Cortex of kidney (tissue), 1 donor: ENCODE data around the gene FAM131B.

Experiments used
- DNase-seq: peaks from one replicate; lab custom pipeline; 2025; lab: John Stamatoyannopoulos, UW

FAM131B gene

DNA sequence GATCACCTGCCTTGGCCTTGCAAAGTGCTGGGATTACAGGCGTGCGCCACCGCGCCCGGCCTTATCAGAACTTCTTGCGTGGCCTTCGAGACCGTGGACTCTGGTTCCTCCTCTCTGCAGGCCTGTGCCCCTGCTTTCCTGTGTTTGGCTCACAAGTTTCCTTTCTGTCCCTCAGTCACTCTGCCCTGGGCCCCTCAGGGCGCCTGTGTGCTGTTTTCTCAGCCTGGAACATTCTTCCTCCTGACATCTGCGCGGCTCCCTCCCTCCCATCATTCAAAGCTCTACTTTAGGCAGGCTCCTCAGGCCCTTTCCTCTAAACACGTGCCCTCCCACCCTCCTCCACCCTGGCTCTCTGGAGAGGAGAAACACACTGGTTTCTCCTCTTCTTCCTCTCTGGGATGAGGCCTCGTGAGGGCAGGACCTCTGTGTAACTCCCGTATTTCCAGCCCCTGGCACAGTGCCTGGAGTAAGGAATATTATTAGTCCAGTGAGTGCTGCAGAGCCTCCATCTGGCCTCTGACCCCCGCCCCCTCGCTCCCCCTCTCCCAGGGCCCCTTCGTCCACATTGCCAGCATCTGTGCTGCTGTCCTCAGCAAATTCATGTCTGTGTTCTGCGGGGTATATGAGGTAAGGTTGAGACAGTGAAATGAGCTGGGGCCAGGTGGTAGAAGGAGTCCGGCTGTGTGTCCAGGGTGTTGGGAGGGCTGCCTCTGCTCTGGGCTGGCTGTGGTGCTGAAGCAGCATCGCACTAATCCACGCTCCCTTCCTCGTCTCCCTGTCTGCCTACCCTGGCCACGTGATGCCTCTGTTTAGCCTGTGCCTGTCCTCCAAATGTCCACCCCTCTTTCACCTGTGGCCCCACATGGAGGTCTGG is 39.5 kb downstream of the FAM131B start:
- DNase-seq, result no peak

DNA sequence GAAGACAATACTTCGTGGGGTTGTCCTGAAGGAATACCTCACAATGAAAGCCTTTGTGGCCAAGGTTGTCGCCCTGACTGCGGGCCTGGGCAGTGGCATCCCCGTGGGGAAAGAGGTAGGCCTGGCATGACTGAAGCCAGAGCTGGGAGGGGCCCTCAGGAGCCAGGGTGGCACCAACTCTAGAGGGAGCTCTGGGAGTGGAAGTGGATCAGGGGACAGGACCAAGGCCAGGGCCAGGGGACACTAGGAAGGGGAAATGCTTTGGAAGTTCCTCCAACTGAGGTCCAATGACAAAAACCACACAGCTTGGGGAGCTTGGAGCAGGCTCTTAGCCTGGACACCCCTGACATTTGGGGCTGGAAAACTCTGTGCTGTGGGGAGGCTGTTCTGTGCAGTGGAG is 40.8 kb downstream of the FAM131B start:
- no peak for DNase-seq

DNA sequence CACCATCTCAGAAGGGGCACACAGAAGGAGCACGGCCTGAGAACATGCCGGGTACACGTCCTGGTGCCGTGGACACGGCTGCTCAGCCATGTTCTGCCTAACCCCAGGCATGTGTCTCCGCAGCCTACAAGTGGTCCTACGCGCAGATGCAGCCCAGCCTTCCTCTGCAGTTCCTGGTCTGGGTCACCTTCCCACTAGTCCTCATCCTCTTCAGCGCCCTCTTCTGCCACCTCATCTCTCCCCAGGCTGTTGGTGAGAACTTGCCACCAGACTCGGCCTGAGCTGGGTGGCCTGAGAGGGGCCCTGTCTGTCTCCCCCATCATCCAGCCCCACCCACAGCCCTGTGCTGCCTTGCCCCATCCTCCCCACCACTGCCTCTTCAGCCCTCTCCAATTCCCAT is 41.3 kb downstream of the FAM131B start:
- no peak for DNase-seq

DNA sequence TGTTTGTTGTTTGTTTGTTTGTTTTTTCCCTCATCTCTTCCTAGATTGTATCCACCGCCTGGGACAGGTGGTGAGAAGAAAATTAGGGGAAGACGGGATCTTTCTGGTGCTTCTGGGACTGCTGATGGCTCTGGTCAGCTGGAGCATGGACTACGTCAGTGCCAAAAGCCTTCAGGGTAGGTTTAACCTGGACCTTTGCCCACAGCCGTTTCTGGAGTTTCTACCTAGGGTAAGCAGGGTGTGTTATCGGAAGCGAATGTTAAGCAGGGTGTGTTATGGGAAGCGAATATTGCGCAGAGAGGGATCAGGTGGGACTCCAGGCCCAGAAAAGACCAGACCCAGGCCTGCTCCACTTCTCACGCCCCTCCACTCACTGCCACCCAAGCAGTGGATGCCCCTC is 41.9 kb downstream of the FAM131B start:
- DNase-seq, result no peak

DNA sequence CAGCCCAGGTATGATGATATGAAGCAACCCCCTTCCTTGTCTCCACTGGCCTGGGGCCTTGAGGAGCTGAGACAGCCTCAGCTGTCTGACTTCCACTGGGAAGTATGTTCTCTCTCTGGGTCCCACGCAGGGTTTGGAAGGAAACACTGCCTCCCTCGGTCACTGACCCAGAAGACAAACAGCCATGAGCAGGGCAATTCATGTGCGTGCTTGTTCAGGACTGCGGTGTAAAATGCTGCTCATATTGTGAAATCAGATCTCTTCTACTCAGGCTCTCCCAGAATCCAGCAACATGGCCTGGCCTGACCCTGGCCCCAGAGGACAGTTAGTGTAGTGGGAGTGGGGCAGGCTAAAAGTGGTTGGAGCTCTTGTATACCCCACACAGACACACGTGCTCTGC is 43.9 kb downstream of the FAM131B start:
- DNase-seq, result no peak

DNA sequence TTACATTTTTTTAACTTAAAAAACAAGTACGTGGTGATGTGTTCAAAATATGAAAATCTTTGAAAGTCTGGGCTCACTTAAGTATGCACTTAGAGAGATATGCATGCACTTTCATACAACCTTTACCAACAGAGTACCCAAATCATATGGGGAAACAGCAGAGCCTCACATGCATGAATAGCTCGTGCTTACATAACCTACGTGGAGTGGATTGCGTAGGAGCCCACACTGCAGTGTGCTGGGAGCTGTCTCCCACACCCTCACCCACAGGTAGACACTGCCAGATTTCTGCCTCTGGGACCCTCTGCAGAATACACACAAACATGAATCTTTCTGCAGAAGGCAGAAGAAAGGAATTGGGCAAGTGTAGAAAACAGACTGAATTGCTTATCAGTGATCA is 46.0 kb downstream of the FAM131B start:
- DNase-seq, result no peak

DNA sequence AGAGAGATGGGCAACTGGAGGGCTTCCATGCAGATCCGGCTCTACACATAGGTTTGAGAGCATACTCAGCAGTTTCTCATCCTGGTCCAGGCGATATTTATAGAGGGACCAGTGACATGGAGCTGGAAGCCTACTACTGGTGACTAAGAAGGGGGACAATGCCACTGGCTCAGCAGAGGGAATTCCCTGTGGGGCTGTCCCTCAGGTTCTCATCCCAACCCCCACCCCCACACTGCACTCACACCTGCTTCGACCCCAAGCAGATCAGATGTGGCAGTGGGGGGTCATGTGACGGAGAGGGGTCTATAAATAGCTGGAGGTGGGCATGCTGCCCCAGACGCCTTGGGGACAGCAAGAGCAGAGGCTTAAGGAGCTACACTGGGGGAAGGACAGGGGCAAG is 46.7 kb downstream of the FAM131B start, which contains the start of gene CLCN1:
TSS of gene CLCN1 (plus strand) at position 336 of the 400 bp plus-strand sequence. CDS start 102 bp downstream, outside the sequence.
- DNase-seq, result no peak

DNA sequence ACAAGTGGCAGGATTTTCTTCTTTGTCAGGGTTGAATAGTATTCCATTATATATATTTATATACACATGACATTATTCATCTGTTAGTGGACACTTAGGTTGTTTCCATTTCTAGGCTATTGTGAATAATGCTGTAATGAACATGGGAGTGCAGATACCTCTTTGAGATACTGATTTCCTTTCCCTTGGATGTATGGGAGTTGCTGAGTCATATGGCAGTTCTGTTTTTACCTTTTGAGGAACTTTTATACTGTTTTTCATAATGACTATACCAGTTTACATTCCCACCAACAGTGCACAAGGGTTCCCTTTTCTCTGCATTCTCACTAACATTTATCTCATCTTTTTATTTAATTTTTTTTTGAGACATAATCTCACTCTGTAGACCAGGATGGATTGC is 48.4 kb downstream of the FAM131B start:
- DNase-seq, result no peak

DNA sequence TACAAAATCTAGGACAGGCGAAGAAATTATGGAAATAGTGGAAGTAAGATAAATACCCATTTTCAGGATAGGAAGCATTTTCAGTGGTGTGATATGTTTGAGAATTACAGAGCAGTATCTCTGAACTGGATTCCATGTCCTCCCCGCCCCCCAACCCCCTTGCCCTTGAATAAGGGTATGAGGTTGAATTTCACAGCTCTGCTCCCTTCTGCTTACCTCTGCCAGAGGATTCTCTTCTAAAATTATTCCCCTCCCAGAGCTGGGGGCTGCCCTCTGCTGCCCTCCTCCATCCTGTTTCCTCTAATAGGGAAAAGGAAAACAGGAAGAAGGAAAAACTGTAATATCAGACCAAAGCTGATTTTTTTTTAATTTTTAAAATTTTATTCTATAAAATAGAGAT is 53.9 kb downstream of the FAM131B start:
- DNase-seq, result no peak

DNA sequence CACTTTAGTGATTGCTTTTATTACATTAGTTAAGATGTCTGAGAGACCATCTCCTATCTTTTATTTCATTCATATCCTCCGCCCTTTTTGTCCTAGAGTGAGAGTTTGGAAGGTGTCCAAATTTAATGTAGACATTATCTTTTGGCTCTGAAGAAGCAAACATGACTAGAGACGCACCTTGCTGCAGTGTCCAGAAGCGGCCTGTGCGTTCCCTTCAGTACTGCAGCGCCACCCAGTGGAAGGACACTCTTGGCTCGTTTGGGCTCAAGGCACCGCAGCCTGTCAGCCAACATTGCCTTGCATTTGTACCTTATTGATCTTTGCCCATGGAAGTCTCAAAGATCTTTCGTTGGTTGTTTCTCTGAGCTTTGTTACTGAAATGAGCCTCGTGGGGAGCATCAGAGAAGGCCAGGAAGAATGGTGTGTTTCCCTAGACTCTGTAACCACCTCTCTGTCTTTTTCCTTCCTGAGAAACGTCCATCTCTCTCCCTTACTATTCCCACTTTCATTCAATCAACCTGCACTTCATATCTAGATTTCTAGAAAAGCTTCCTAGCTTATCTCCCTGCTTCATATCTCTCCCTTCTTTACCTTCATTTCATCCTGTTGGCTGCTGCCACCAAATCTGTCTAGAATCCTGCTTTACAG is 57.0 kb downstream of the FAM131B start:
- DNase-seq, result no peak

DNA sequence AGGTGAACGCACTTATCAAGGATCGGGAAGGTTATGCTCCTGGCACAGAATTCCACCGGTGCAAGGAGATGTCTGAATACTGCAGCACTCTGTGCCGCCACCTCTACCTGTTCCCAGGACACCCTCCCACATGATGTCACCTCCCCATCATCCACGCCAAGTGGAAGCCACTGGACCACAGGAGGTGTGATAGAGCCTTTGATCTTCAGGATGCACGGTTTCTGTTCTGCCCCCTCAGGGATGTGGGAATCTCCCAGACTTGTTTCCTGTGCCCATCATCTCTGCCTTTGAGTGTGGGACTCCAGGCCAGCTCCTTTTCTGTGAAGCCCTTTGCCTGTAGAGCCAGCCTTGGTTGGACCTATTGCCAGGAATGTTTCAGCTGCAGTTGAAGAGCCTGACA is 57.6 kb downstream of the FAM131B start:
- no peak for DNase-seq

DNA sequence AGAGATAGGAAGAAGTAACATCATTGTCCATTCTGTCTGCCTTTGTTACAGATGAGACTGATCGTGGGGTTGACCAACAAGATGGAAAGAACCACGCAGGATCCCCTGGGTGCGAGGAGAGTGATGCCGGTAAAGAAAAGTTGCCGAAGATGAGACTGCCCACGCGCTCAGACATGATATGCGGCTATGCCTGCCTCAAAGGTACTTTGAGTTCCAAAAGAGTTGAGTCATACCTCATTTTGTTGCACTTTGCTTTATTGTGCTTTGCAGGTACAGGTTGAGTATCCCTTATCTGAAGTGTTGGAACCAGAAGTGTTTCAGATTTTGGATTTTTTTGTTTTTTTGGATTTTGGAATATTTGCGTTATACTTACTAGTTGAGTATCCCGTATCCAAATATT is 58.8 kb downstream of the FAM131B start:
- no peak for DNase-seq
